H1 (cell line): ENCODE measurements around the gene FAM50A. TPM values are rescaled to one million over a fixed set of nuclear protein-coding genes. Genes with fewer than 3 reads are reported as not detected.

ENCODE experiments used
- BCL11A ChIP-seq, 2 experiments: IDR thresholded peaks; one replicate each; pipeline ENCODE4 v1.6.1; 2011; ENCODE audit warnings: low read depth in 2 of 2, low read length in 2 of 2, mild to moderate bottlenecking in 2 of 2
- CTBP2 ChIP-seq: IDR thresholded peaks from 2 replicates; pipeline ENCODE4 v1.7.0; 2011; ENCODE audit warnings: borderline replicate concordance, mild to moderate bottlenecking, moderate library complexity, mixed read lengths, low read length; ENCODE audit not compliant: insufficient read depth, insufficient read length
- NRF1 ChIP-seq: IDR thresholded peaks from 2 replicates; pipeline ENCODE4 v1.6.1; 2011; ENCODE audit warnings: mild to moderate bottlenecking, low read depth, low read length, improper control_type of control experiment
- SIX5 ChIP-seq: IDR thresholded peaks from 2 replicates; pipeline ENCODE4 v1.6.1; 2011; ENCODE audit warnings: mild to moderate bottlenecking, low read depth, low read length
- ZNF274 ChIP-seq: IDR thresholded peaks from 2 replicates; pipeline ENCODE4 v1.7.0; 2012; ENCODE audit warnings: low read length, borderline replicate concordance; ENCODE audit errors: extremely low read depth
- polyA plus RNA-seq, 7 experiments: library from polyadenylated mRNA; depleted of rRNA in 3 of 7; stranded (reverse) in 5 of 7; unstranded in 2 of 7; fragments of >200 nt in 5 of 7; fragments of 200-250 nt in 2 of 7; gene quantifications; 1 replicate in 5 of 7; 2 replicates in 1 of 7; 4 replicates in 1 of 7; pipeline versions ENCODE4 v1.2.1 to v1.2.3, GENCODE V29; 2011 to 2013; ENCODE audit warnings: missing spikeins in 2 of 7, mixed read lengths in 2 of 7
- total RNA-seq: library from RNA; stranded (reverse); fragmentation: NEBNext Ultra II Directional; extraction: Animal tissue kit (Norgen Biotek cat#: 25700); gene quantifications from 2 replicates; pipeline ENCODE4 v1.2.1, GENCODE V29; 2021
- TF ChIP-seq, protein P1 (sequence below): fragments of 300-600 bp; sonication (generic); IDR thresholded peaks from 2 replicates; pipeline ENCODE4 v1.7.1; 2012; ENCODE audit warnings: low read length, moderate library complexity, mild to moderate bottlenecking, inconsistent platforms; ENCODE audit not compliant: insufficient replicate concordance

The FAM50A gene
- total and polyA plus RNA-seq, 2 of the 8 experiments (the other 6 are each of a cell fraction or from before 2014, with no cell fraction given): 30.7 to 48.7 TPM

DNA sequence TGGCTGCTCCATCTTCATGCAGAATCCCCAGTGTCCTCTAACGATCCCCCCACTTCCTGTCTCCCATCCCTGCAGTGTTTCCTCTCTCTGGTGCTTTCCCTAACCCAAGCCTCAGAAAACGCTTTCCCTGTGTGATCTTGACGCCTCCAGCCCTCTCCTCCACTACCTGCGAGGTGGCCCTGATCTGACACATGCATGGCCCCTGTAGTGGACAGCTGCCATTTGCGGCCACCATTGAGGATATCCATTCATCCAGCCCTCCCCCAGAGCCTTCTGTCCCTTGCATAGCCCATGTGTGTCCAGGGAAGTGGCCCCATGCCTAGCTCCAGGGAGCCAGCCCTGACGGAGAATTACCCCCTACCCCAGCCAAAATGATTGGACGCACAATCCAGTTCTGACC lies 39.4 kb downstream of the FAM50A start (continued):
- TF ChIP-seq, protein P1, sequence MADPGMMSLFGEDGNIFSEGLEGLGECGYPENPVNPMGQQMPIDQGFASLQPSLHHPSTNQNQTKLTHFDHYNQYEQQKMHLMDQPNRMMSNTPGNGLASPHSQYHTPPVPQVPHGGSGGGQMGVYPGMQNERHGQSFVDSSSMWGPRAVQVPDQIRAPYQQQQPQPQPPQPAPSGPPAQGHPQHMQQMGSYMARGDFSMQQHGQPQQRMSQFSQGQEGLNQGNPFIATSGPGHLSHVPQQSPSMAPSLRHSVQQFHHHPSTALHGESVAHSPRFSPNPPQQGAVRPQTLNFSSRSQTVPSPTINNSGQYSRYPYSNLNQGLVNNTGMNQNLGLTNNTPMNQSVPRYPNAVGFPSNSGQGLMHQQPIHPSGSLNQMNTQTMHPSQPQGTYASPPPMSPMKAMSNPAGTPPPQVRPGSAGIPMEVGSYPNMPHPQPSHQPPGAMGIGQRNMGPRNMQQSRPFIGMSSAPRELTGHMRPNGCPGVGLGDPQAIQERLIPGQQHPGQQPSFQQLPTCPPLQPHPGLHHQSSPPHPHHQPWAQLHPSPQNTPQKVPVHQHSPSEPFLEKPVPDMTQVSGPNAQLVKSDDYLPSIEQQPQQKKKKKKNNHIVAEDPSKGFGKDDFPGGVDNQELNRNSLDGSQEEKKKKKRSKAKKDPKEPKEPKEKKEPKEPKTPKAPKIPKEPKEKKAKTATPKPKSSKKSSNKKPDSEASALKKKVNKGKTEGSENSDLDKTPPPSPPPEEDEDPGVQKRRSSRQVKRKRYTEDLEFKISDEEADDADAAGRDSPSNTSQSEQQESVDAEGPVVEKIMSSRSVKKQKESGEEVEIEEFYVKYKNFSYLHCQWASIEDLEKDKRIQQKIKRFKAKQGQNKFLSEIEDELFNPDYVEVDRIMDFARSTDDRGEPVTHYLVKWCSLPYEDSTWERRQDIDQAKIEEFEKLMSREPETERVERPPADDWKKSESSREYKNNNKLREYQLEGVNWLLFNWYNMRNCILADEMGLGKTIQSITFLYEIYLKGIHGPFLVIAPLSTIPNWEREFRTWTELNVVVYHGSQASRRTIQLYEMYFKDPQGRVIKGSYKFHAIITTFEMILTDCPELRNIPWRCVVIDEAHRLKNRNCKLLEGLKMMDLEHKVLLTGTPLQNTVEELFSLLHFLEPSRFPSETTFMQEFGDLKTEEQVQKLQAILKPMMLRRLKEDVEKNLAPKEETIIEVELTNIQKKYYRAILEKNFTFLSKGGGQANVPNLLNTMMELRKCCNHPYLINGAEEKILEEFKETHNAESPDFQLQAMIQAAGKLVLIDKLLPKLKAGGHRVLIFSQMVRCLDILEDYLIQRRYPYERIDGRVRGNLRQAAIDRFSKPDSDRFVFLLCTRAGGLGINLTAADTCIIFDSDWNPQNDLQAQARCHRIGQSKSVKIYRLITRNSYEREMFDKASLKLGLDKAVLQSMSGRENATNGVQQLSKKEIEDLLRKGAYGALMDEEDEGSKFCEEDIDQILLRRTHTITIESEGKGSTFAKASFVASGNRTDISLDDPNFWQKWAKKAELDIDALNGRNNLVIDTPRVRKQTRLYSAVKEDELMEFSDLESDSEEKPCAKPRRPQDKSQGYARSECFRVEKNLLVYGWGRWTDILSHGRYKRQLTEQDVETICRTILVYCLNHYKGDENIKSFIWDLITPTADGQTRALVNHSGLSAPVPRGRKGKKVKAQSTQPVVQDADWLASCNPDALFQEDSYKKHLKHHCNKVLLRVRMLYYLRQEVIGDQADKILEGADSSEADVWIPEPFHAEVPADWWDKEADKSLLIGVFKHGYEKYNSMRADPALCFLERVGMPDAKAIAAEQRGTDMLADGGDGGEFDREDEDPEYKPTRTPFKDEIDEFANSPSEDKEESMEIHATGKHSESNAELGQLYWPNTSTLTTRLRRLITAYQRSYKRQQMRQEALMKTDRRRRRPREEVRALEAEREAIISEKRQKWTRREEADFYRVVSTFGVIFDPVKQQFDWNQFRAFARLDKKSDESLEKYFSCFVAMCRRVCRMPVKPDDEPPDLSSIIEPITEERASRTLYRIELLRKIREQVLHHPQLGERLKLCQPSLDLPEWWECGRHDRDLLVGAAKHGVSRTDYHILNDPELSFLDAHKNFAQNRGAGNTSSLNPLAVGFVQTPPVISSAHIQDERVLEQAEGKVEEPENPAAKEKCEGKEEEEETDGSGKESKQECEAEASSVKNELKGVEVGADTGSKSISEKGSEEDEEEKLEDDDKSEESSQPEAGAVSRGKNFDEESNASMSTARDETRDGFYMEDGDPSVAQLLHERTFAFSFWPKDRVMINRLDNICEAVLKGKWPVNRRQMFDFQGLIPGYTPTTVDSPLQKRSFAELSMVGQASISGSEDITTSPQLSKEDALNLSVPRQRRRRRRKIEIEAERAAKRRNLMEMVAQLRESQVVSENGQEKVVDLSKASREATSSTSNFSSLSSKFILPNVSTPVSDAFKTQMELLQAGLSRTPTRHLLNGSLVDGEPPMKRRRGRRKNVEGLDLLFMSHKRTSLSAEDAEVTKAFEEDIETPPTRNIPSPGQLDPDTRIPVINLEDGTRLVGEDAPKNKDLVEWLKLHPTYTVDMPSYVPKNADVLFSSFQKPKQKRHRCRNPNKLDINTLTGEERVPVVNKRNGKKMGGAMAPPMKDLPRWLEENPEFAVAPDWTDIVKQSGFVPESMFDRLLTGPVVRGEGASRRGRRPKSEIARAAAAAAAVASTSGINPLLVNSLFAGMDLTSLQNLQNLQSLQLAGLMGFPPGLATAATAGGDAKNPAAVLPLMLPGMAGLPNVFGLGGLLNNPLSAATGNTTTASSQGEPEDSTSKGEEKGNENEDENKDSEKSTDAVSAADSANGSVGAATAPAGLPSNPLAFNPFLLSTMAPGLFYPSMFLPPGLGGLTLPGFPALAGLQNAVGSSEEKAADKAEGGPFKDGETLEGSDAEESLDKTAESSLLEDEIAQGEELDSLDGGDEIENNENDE: no peak
- TF ChIP-seq CTBP2 (no peak), ZNF274 (no peak), BCL11A (IDR thresholded peaks at IDR 0.05; ENCODE audit: low read depth in 2 of 2, low read length in 2 of 2) (no peak), SIX5 (no peak), NRF1 (no peak)
